SIG-M5 (cell line): ENCODE results near the gene KPRP.

Source experiments
- DNase-seq: peaks from one replicate; lab custom pipeline; 2025; lab: John Stamatoyannopoulos, UW

The KPRP gene

GRCh38 chr1:152776361-152776760 is 18.5 kb downstream of the KPRP start:
- DNase-seq, result no peak

- no peak for DNase-seq
Observed at GRCh38 chr1:152777510-152778137, 19.8 kb downstream of the KPRP start.

GRCh38 chr1:152783095-152783494 is 25.3 kb downstream of the KPRP start:
- DNase-seq, result no peak

GRCh38 chr1:152786077-152786476 is 28.3 kb downstream of the KPRP start, which contains the start of gene LCE1E:
Gene LCE1E (plus strand): TSS chr1:152786257. CDS start chr1:152787300, 1,043 bp downstream.
- DNase-seq, result no peak

- no peak for DNase-seq
Observed at GRCh38 chr1:152795686-152796085, 37.9 kb downstream of the KPRP start.

GRCh38 chr1:152796421-152796820 is 38.6 kb downstream of the KPRP start, which contains the start of gene LCE1D:
Gene LCE1D (plus strand): TSS chr1:152796721. CDS start chr1:152797795, 1,074 bp downstream.
- no peak for DNase-seq

GRCh38 chr1:152801333-152801732 is 43.5 kb downstream of the KPRP start:
- no peak for DNase-seq

GRCh38 chr1:152806576-152806975 is 48.8 kb downstream of the KPRP start, which contains the start of gene LCE1C:
Gene LCE1C (minus strand): TSS chr1:152806651. CDS start chr1:152805478, 1,173 bp downstream.
- no peak for DNase-seq

- DNase-seq, result no peak
Observed at GRCh38 chr1:152811050-152811449, 53.2 kb downstream of the KPRP start.
